HepG2 (cell line): ENCODE data around the gene CD248. TPM values are rescaled to one million over a fixed set of nuclear protein-coding genes. Genes with fewer than 3 reads are reported as not detected.

Experiments used
- DDIT3 ChIP-seq: sonication (generic); formaldehyde crosslinking; IDR thresholded peaks from 2 replicates; pipeline ENCODE4 v1.4.0; 2020; ENCODE audit warnings: mild to moderate bottlenecking, missing genetic modification reagents
- HES4 ChIP-seq: sonication (generic); formaldehyde crosslinking; IDR thresholded peaks from 2 replicates; pipeline ENCODE4 v1.9.0; 2021; ENCODE audit warnings: mild to moderate bottlenecking, missing genetic modification reagents, borderline replicate concordance
- RAD51 ChIP-seq: fragments of 450-650 bp; IDR thresholded peaks from 2 replicates; pipeline ENCODE4 v1.6.1; 2016; ENCODE audit warnings: borderline replicate concordance
- RFX1 ChIP-seq: fragments of 450-650 bp; IDR thresholded peaks from 2 replicates; pipeline ENCODE4 v1.6.1; 2017
- SP4 ChIP-seq: sonication (generic); formaldehyde crosslinking; IDR thresholded peaks from 2 replicates; pipeline ENCODE4 v1.8.1; 2023; ENCODE audit warnings: mild to moderate bottlenecking, missing genetic modification reagents
- SPEN ChIP-seq: sonication (generic); formaldehyde crosslinking; IDR thresholded peaks from 2 replicates; pipeline ENCODE4 v1.5.1; 2020; ENCODE audit warnings: low read depth, mild to moderate bottlenecking, missing genetic modification reagents
- SRY ChIP-seq: sonication (generic); formaldehyde crosslinking; IDR thresholded peaks from 2 replicates; pipeline ENCODE4 v1.8.0; 2022; ENCODE audit warnings: mild to moderate bottlenecking, missing genetic modification reagents
- TMF1 ChIP-seq: sonication (generic); formaldehyde crosslinking; IDR thresholded peaks from 2 replicates; pipeline ENCODE4 v1.8.1; 2022; ENCODE audit warnings: low read depth, missing genetic modification reagents
- ZBTB33 ChIP-seq: sonication (generic); formaldehyde crosslinking; IDR thresholded peaks from 2 replicates; pipeline ENCODE4 v1.4.0; 2020; ENCODE audit warnings: missing genetic modification reagents
- ZBTB8A ChIP-seq: sonication (generic); formaldehyde crosslinking; IDR thresholded peaks from 2 replicates; pipeline ENCODE4 v1.4.0; 2020; ENCODE audit warnings: mild to moderate bottlenecking, low read depth, missing genetic modification reagents, borderline replicate concordance
- ZNF275 ChIP-seq: sonication (generic); formaldehyde crosslinking; IDR thresholded peaks from 2 replicates; pipeline ENCODE4 v1.8.0; 2022; ENCODE audit warnings: missing genetic modification reagents, mild to moderate bottlenecking, inconsistent platforms, borderline replicate concordance
- ZNF318 ChIP-seq: sonication (generic); formaldehyde crosslinking; IDR thresholded peaks from 2 replicates; pipeline ENCODE4 v1.4.0; 2020; ENCODE audit warnings: mild to moderate bottlenecking, missing genetic modification reagents
- ZNF597 ChIP-seq: sonication (generic); formaldehyde crosslinking; IDR thresholded peaks from 2 replicates; pipeline ENCODE4 v1.5.0; 2020; ENCODE audit warnings: missing genetic modification reagents
- ZSCAN9 ChIP-seq: IDR thresholded peaks from 2 replicates; pipeline ENCODE4 v1.6.1; 2016; ENCODE audit warnings: borderline replicate concordance
- polyA plus RNA-seq, 8 experiments: library from polyadenylated mRNA; depleted of rRNA in 3 of 8; stranded (reverse) in 7 of 8; unstranded in 1 of 8; fragments of >200 nt; fragmentation: Illumina TruSeq in 4 of 8; extraction: Trizol in 4 of 8; gene quantifications; 2 replicates each; pipeline versions ENCODE4 v1.2.1 to v1.2.3, GENCODE V29; 2011 to 2016; ENCODE audit warnings: low read depth in 4 of 8, missing spikeins in 1 of 8, mixed read lengths in 1 of 8; ENCODE audit not compliant: insufficient read depth in 1 of 8
- total RNA-seq, 5 experiments: library from RNA; depleted of rRNA; stranded (reverse); fragments of >200 nt; fragmentation: Illumina TruSeq; extraction: Trizol; gene quantifications; 2 replicates each; pipeline ENCODE4 v1.2.3, GENCODE V29; 2016; ENCODE audit warnings: low read depth in 1 of 5

Gene CD248
- total and polyA plus RNA-seq, 2 of the 13 experiments (the other 11 are each of a cell fraction or from before 2014, with no cell fraction given), result 0.25 to 0.35 TPM

- peak; percentile 47; the same call in 1 of the 2 replicates for TF ChIP-seq ZBTB33
- TF ChIP-seq ZSCAN9, result 0 out of 2 replicates have a peak, but pooled peaks have one; percentile 60
- TF ChIP-seq SP4 (CRISPR knock-in tag), result peak; percentile 61; the same call in 1 of the 2 replicates
- TF ChIP-seq SPEN (CRISPR knock-in tag), result no peak
- TF ChIP-seq ZBTB8A, result no peak
- 0 out of 2 replicates have a peak, but pooled peaks have one; percentile 37 for TF ChIP-seq SRY
- 0 out of 2 replicates have a peak, but pooled peaks have one; percentile 45 for TF ChIP-seq ZNF275 (CRISPR knock-in tag)
- TF ChIP-seq ZNF318 (CRISPR knock-in tag), result no peak
- no peak for TF ChIP-seq TMF1
- no peak for TF ChIP-seq HES4 (CRISPR knock-in tag)
- no peak for TF ChIP-seq DDIT3 (CRISPR knock-in tag)
- TF ChIP-seq RFX1, result peak; percentile 100
- TF ChIP-seq ZNF597 (CRISPR knock-in tag), result 0 out of 2 replicates have a peak, but pooled peaks have one; percentile 33
- TF ChIP-seq RAD51, result no peak
These were observed 34.1 kb downstream of the CD248 start (continued) for GRCh38 chr11:66282468-66283455.
